Smooth muscle cell (in vitro differentiated cells): Measurements from ENCODE around the gene LAPTM4A. TPM values are rescaled to one million over a fixed set of nuclear protein-coding genes. Genes with fewer than 3 reads are reported as not detected.
A peak's percentile ranks its signal among the peaks of the same experiment; 100 is the strongest.

Source experiments
- DNase-seq: peaks from one replicate; lab custom pipeline; 2025; ENCODE audit not compliant: unreplicated experiment; lab: John Stamatoyannopoulos, UW
- H2AFZ ChIP-seq: fragments of 200-600 bp; sonication (generic); 2 replicates; pipeline ENCODE4 v1.6.0; 2016; ENCODE audit warnings: antibody characterized with exemption, low read depth, mild to moderate bottlenecking
- H3F3A ChIP-seq: fragments of 200-600 bp; sonication (generic); 2 replicates; pipeline ENCODE4 v1.6.0; 2017; ENCODE audit warnings: antibody characterized with exemption, low read depth
- H3K27ac ChIP-seq: fragments of 200-600 bp; sonication (generic); 2 replicates; pipeline ENCODE4 v1.5.1; 2016; ENCODE audit warnings: low read depth, mild to moderate bottlenecking
- H3K27me3 ChIP-seq: fragments of 200-600 bp; sonication (generic); 2 replicates; pipeline ENCODE4 v1.6.1; 2016; ENCODE audit warnings: low read depth, mild to moderate bottlenecking
- H3K36me3 ChIP-seq: fragments of 200-600 bp; sonication (generic); 2 replicates; pipeline ENCODE4 v1.5.1; 2016; ENCODE audit warnings: low read depth
- H3K4me1 ChIP-seq: fragments of 200-600 bp; sonication (generic); 2 replicates; pipeline ENCODE4 v1.5.1; 2016; ENCODE audit warnings: low read depth
- H3K4me2 ChIP-seq: fragments of 200-600 bp; sonication (generic); 2 replicates; pipeline ENCODE4 v1.6.0; 2016; ENCODE audit warnings: mild to moderate bottlenecking
- H3K4me3 ChIP-seq: fragments of 200-600 bp; sonication (generic); 2 replicates; pipeline ENCODE4 v1.5.1; 2016; ENCODE audit warnings: mild to moderate bottlenecking
- H3K79me2 ChIP-seq: fragments of 200-600 bp; sonication (generic); 2 replicates; pipeline ENCODE4 v1.6.0; 2016; ENCODE audit warnings: low read depth, mild to moderate bottlenecking
- H3K9ac ChIP-seq: fragments of 200-600 bp; sonication (generic); 2 replicates; pipeline ENCODE4 v1.6.0; 2016; ENCODE audit warnings: low read depth
- H3K9me3 ChIP-seq: fragments of 200-600 bp; sonication (generic); replicated peaks from 2 replicates; pipeline ENCODE4 v1.5.1; 2016; ENCODE audit warnings: low read depth
- H4K20me1 ChIP-seq: fragments of 200-600 bp; sonication (generic); 2 replicates; pipeline ENCODE4 v1.6.0; 2016; ENCODE audit warnings: low read depth
- CTCF ChIP-seq: fragments of 200-600 bp; sonication (generic); IDR thresholded peaks from 2 replicates; pipeline ENCODE4 v1.5.1; 2017; ENCODE audit warnings: borderline replicate concordance, mild to moderate bottlenecking, antibody characterized with exemption; ENCODE audit not compliant: insufficient read depth, poor library complexity, severe bottlenecking
- WGBS: methylation state at CpG from one replicate; pipeline ENCODE4 v1.1.7; 2016; ENCODE audit warnings: low lambda C conversion rate; 5-methylcytosine and 5-hydroxymethylcytosine counted together
- polyA plus RNA-seq: library from polyadenylated mRNA; unstranded; fragments of >200 nt; fragmentation: Nextera tagmentation; extraction: Ambion mirVana; gene quantifications from 2 replicates; pipeline ENCODE4 v1.2.1, GENCODE V29; 2016
- total RNA-seq: library from RNA; depleted of rRNA; stranded (reverse); fragments of >200 nt; gene quantifications from 2 replicates; pipeline ENCODE4 v1.2.3, GENCODE V29; 2014

LAPTM4A gene
- total and polyA plus RNA-seq, 2 experiments from 2014 or later, result 423 to 466 TPM

- WGBS, result under 1% methylated on average over 47 of the region's 47 CpGs
- H3K36me3 ChIP-seq, result no peaks in the 10 kb centered on the region
- H3K79me2 ChIP-seq, result peaks cover 51% of the 10 kb centered on the region
- H4K20me1 ChIP-seq, result peaks cover 45% of the 10 kb centered on the region
- H3K9me3 ChIP-seq, result no peaks in the 10 kb centered on the region
- H3K4me2 ChIP-seq, result peak overlapping the region; percentile 83
- peaks cover 21% of the 10 kb centered on the region for H3K4me1 ChIP-seq
- peak overlapping the region; percentile 74 for H3K4me3 ChIP-seq
- H3K27me3 ChIP-seq, result no peaks in the 10 kb centered on the region
- TF ChIP-seq CTCF, result no peak
- DNase-seq, result no peak
- peak overlapping the region; percentile 99 for H3K27ac ChIP-seq
- peak overlapping the region; percentile 97 for H3K9ac ChIP-seq
- H3F3A ChIP-seq, result peaks cover 7% of the 10 kb centered on the region
- peak overlapping the region; percentile 8 for H2AFZ ChIP-seq
Observed at GRCh38 chr2:20050646-20051531, 539 bp downstream of the LAPTM4A start.

DNA sequence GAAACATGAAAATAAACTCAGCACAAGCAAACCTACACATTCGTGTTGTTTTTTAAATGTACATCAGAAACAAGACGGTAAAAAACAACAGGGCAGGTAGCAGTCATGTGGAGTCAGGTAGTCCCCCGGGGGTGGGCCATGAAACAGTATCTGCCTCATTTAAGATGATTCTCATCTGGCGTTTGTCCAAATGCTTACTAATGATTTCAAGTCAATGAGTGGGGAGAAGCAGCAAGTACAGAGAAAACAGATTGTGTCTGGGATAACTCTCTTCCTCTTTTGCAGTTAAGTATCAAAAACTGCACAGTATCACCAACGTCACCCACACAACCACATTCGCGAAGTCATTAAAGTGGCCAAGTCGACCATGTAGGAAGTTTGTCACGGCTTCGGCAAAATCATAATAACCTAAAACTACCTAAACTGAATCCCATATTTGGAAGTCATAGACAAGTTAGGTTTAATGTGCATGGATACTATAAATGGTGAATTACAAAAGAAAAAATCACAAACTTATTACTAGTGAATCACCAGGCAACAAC lies 1.3 kb downstream of the LAPTM4A start:
- H3K9me3 ChIP-seq, result no peaks in the 10 kb centered on the region
- H3K4me2 ChIP-seq, result peak overlapping the region; percentile 83
- peaks cover 10% of the 10 kb centered on the region for H3F3A ChIP-seq
- peaks cover 52% of the 10 kb centered on the region for H4K20me1 ChIP-seq
- no peak for TF ChIP-seq CTCF
- peaks cover 58% of the 10 kb centered on the region for H3K79me2 ChIP-seq
- H3K27ac ChIP-seq, result peak overlapping the region; percentile 99
- H3K36me3 ChIP-seq, result no peaks in the 10 kb centered on the region
- H3K9ac ChIP-seq, result peak overlapping the region; percentile 97
- H3K27me3 ChIP-seq, result no peaks in the 10 kb centered on the region
- no peak overlapping the region for H2AFZ ChIP-seq
- H3K4me3 ChIP-seq, result peak overlapping the region; percentile 74
- WGBS, result 2% methylated on average over 10 of the region's 10 CpGs
- no peak for DNase-seq
- peaks cover 21% of the 10 kb centered on the region for H3K4me1 ChIP-seq

DNA sequence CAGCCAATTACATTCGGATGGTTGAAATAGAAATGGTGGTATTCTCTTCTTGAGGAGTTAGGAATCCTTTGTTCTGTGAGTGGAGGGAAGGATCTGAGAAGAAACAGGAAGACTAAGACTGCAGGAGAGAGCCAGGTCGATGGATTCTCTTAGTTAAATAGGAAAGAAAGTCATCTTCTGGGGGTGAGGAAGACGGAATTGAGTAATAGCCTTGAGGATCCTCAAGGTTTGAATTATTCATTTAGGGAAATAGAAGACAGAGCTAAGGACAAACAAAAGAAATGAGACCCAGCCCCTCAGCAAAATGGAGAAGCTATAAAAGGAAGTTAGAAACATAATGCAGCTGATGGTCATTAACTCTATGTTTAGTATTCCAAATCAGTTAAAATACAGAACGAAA lies 1.8 kb downstream of the LAPTM4A start:
- no peak for DNase-seq
- no peaks in the 10 kb centered on the region for H3K27me3 ChIP-seq
- H4K20me1 ChIP-seq, result peaks cover 58% of the 10 kb centered on the region

More for the DNA sequence above, 1.8 kb downstream of the LAPTM4A start:
- no peak for TF ChIP-seq CTCF
- peaks cover 21% of the 10 kb centered on the region for H3K4me1 ChIP-seq
- H3F3A ChIP-seq, result peaks cover 10% of the 10 kb centered on the region
- H3K9me3 ChIP-seq, result no peaks in the 10 kb centered on the region
- H3K9ac ChIP-seq, result peak overlapping the region; percentile 97
- WGBS, result 5% methylated on average over 4 of the region's 4 CpGs
- H2AFZ ChIP-seq, result no peak overlapping the region
- H3K4me3 ChIP-seq, result peak overlapping the region; percentile 74
- H3K79me2 ChIP-seq, result peaks cover 64% of the 10 kb centered on the region
- H3K4me2 ChIP-seq, result peak overlapping the region; percentile 83
- no peaks in the 10 kb centered on the region for H3K36me3 ChIP-seq
- H3K27ac ChIP-seq, result peak overlapping the region; percentile 99
